A673 (cell line): ENCODE measurements around the gene EYA4.

ENCODE experiments used
- EZH2 ChIP-seq: fragments of 200-600 bp; sonication (generic); IDR thresholded peaks from 2 replicates; pipeline ENCODE4 v1.6.1; 2017; ENCODE audit warnings: borderline replicate concordance, low read depth, mild to moderate bottlenecking, mixed read lengths, antibody characterized with exemption, low read length; ENCODE audit not compliant: poor library complexity, severe bottlenecking
- TF ChIP-seq, protein P1 (sequence below): fragments of 300-800, 200-600 bp; sonication (generic); conservative IDR thresholded peaks from 2 replicates; pipeline ENCODE4 v1.5.1; 2017; ENCODE audit warnings: low read depth, mild to moderate bottlenecking, antibody characterized with exemption, low read length, moderate library complexity, mixed read lengths

- TF ChIP-seq, protein P1, sequence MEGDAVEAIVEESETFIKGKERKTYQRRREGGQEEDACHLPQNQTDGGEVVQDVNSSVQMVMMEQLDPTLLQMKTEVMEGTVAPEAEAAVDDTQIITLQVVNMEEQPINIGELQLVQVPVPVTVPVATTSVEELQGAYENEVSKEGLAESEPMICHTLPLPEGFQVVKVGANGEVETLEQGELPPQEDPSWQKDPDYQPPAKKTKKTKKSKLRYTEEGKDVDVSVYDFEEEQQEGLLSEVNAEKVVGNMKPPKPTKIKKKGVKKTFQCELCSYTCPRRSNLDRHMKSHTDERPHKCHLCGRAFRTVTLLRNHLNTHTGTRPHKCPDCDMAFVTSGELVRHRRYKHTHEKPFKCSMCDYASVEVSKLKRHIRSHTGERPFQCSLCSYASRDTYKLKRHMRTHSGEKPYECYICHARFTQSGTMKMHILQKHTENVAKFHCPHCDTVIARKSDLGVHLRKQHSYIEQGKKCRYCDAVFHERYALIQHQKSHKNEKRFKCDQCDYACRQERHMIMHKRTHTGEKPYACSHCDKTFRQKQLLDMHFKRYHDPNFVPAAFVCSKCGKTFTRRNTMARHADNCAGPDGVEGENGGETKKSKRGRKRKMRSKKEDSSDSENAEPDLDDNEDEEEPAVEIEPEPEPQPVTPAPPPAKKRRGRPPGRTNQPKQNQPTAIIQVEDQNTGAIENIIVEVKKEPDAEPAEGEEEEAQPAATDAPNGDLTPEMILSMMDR = no peak
- TF ChIP-seq EZH2 = no peak
Observed at GRCh38 chr6:133410638-133411435, 169.7 kb downstream of the EYA4 start.
